Measurements from ENCODE around the gene HS3ST6.
A peak's percentile ranks its signal among the peaks of the same experiment; 100 is the strongest.
"Not testable (repeated sequence)": the region's sequence is repeated elsewhere in the genome, so short reads cannot be mapped to it uniquely, and the experiment has no call there.

HS3ST6 gene

DNA sequence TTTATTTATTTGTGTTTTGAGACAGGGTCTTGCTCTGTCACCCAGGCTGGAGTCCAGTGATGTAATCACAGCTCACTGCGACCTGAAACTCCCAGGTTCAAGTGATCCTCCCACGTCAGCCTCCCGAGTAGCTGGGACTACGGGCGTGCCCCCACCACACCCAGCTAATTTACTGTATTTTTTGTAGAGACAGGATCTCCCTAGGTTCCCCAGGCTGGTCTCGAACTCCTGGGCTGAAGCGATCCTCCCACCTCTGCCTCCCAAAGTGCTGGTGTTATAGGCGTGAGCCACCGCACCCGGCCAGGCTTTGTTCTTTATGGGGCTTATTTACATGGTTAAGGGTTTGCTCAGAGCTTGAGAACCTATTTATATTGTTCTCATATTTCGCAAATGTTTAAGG is 40.4 kb downstream of the HS3ST6 start:
- no peak for DNase-seq (ENCODE audit: low read depth in 3 of 3)

DNA sequence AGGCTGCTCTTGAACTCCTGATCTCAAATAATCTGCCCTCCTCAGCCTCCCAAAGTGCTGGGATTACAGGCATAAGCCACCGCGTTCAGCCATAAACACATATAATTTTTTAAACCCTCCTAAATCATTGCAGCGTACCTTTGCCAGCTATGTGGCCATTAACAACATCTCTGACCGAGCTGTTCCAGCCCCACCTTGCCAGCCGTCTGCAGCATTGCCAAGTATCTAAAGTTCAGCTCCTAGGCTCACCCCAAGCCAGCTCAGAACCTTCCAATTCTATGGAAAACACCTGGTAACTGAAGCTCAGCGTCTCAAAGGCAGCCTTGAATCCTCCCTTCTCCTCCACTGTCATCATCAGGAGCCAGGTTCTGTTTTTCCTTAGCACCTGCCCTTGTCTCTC is 41.1 kb downstream of the HS3ST6 start:
- DNase-seq (ENCODE audit: low read depth in 3 of 3): no peak

DNA sequence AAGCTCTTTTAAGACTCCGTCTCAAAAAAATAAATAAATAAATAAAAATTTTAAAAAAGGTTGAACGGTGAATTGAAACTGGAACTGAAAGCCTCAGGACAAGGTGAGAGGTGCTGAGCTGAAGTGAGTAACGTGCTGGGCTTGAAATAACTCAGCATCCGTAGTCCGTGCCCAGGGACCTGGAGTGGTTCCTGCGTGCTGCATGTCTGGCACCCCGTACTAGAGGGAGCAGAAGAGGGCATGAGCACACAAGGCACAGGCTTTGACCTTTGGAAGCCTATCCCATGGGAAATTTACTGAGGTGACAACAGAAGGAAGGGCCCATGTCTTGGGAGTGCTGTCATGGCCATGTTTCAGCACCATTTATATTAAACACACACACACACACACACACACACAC is 41.7 kb downstream of the HS3ST6 start:
- DNase-seq (ENCODE audit: low read depth in 3 of 3): no peak

DNA sequence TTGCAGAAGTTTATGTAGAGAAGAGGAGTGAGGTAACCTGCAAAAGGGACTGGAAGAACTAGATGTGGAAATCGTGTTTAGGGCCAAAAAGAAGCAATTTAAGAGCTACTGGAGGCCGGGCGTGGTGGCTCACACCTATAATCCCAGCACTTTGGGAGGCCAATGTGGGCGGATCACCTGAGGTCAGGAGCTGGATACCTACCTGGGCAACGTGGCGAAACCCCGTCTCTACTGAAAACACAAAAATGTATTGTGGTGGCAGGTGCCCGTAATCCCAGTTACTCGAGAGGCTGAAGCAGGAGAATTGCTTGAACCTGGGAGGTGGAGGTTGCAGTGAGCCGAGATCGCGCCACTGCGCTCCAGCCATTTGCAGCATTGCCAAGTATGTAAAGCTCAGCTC is 42.1 kb downstream of the HS3ST6 start:
- not testable (repeated sequence) for DNase-seq (ENCODE audit: low read depth in 3 of 3)

DNA sequence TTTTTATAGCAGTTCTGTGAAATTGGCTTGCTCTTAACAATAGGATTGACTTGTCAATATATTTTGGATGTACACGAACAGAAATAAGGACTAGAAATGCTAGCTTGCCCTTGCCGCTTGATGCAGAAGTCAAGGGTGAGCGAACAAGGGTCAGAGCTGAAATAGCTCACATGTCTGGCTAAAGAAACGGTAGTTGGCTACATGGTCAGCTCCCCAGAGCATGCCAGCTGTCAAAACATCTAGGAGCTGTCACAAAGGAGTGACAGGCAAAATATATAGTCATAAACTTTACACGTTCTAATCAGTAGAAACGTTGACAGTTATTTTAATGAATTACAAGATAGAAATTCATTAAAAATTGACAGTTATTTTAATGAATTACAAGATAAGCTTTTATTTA is 43.4 kb downstream of the HS3ST6 start:
- no peak for DNase-seq (ENCODE audit: low read depth in 3 of 3)

DNA sequence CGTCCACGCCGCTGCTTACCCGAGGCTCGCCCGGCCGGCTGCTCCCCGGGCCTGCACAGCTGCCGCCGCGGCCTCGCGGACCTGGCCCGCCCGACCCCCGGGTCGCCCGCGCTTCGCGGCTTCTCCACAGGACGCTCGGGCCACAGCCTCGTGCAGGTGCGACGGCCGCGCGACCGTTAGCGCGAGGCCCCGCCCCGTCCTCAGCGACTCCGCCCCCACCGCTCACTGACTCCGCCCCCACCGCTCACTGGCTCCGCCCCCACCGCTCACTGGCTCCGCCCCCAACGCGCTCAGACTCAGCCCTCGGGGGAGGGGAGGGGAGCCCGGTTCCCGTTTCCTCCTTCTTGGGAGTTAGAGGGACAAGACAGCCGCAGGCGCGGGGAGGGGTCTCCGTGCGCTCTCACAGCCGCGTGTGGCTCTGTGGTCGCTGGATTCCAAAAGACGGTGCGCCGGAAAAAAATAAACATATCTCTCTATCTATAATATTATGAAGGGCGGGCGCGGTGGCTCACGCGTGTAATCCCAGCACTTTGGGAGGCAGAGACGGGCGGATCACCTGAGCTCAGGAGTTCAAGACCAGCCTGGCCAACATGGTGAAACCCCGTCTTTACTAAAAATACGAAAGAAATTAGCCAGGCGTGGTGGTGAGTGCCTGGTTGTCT is 46.1 kb downstream of the HS3ST6 start, which contains the start of gene MEIOB:
MEIOB (minus strand) TSS at position 191 of the 662 bp plus-strand sequence. CDS start 3,989 bp downstream, outside the sequence.
- DNase-seq (ENCODE audit: low read depth in 3 of 3): peak; percentile 14 to 48 (median 19)

DNA sequence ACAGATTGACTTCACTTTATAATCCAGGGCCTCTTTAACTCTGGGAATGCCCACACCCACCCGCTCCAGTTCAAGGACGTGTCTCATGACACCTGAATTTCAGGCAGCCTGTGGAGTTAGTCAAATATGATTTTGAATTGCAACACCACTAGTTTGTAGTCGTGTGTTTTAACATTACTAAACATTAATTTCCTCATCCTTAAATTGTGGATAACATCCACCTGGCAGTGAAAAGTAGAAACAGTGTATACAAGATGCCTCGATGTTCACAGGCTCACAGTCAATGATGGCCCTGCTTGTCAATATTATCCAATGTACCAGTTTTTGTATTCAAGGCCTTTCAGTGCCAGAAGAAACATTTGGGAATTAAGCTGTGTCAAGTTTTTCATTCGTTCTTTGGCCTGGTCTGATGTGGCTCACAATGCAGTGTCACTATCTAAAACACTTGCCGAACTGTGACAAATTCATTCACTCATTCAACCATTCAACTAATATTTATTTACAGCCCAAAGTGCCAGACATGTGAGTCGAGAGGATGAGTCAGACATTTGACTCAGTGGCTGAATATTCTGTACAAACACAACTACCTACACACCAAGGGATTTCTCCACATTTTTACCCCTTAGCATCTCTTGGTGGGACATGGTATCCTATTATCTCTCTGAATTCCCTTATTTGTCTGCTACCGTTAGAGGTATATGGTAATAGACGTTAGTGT is 47.7 kb downstream of the HS3ST6 start:
- DNase-seq (ENCODE audit: low read depth in 3 of 3): no peak

DNA sequence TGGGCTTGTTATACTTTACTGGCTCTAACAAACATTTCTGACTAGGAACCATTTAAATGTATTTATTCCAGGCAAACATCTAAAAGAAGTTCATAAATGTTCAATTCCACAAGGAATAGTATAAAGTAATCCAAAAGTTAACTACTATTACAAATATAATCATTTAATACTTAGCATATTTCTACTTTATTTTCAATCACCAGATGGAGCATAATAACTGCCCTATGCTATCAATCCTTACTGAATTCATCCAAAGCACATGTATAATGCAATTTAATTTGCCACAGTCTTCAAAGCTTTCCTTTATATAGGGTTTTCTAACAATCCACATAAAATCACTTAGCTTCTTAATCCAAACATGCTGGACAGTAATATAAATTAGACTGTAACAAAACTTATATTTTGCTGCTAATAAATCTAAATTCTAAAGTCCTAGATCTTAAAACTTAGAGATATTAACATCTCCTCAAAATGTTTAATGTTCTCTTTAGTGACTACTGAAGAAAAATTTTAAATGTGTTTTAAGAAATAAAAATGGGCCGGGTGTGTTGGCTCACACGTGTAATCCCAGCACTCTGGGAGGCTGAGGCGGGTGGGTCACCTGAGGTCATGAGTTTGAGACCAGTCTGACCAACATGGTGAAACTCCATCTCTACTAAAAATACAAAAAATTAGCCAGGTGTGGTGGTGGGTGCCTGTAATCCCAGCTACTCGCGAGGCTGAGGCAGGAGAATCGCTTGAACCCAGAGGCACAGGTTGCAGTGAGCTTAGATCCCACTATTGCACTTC is 52.1 kb downstream of the HS3ST6 start:
- no peak for DNase-seq (ENCODE audit: low read depth in 3 of 3)

DNA sequence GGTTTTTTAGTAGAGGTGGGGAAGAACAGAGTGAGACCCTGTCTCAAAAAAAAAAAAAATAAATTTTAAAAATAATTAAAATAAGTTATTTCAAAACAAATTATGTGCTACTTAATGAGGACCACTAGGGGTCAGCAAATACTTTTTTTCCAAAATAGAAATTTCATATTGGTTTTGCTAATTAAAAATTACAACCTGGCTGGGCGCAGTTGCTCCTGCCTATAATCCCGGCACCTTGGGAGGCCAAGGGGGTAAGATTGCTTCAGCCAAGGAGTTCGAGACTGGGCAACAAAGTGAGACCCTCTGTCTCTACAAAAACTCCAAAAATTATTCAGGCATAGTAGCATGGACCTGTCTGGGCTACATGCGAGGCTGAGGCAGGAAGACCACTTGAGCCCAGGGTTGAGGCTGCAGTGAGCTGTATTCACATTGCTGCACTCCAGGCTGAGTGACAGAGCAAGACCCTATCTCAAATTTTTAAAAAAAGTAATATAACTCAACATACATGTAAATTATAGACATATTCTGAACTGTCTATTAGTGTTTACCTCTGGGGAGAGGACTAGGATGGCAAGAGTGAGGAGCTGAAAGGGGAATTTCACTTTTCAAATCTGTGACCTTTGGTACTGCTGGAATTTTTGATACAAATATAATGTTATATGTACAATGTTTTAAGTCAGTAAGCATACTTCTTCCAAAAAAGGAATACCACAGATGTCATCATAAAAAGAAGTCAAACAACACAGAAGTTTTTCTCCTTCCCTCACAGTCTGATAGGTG is 54.3 kb downstream of the HS3ST6 start:
- no peak for DNase-seq (ENCODE audit: low read depth in 3 of 3)

DNA sequence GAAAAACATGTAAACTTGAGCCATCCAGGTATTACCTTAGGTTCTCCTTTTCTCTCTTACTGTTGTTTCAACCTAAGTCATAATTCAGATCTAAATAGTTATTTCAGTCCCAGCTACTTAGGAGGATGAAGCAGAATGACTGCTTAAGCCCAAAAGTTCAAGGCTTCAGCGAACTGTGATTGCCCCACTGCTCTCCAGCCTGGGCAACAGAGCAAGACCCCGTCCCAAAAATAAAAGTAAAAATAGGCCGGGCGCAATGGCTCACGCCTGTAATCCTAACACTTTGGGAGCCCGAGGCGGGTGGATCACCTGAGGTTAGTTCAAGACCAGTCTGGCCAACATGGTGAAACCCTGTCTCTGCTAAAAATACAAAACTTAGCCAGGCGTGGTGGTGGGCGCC is 55.8 kb downstream of the HS3ST6 start:
- DNase-seq (ENCODE audit: low read depth in 3 of 3): no peak

DNA sequence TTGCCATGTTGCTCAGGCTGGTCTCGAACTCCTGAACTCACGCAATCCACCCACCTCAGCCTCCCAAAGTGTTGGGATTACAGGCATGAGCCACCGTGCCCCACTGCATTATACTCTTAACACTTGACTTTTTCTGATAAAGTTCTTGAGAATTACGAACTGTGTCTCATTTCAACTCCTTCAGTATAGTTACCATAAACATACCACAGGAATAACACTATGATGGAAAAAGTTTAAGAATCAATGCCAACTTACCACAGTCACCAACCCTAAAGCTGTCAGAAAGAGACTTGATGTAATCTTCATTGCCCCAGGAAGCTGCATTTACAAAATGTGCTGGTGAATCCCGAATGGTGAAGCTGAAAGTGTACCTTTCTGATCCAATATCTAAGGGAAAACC is 56.5 kb downstream of the HS3ST6 start:
- no peak for DNase-seq (ENCODE audit: low read depth in 3 of 3)
